Fibroblast of skin of right quadriceps (primary cell): ENCODE measurements around the gene CCT6B.
"Not testable (repeated sequence)": the region's sequence is repeated elsewhere in the genome, so short reads cannot be mapped to it uniquely, and the experiment has no call there.

ENCODE experiments used
- DNase-seq: peaks from one replicate; pipeline ENCODE4 v3.0.0-alpha.2; 2013

Gene CCT6B, protein sequence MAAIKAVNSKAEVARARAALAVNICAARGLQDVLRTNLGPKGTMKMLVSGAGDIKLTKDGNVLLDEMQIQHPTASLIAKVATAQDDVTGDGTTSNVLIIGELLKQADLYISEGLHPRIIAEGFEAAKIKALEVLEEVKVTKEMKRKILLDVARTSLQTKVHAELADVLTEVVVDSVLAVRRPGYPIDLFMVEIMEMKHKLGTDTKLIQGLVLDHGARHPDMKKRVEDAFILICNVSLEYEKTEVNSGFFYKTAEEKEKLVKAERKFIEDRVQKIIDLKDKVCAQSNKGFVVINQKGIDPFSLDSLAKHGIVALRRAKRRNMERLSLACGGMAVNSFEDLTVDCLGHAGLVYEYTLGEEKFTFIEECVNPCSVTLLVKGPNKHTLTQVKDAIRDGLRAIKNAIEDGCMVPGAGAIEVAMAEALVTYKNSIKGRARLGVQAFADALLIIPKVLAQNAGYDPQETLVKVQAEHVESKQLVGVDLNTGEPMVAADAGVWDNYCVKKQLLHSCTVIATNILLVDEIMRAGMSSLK

DNA sequence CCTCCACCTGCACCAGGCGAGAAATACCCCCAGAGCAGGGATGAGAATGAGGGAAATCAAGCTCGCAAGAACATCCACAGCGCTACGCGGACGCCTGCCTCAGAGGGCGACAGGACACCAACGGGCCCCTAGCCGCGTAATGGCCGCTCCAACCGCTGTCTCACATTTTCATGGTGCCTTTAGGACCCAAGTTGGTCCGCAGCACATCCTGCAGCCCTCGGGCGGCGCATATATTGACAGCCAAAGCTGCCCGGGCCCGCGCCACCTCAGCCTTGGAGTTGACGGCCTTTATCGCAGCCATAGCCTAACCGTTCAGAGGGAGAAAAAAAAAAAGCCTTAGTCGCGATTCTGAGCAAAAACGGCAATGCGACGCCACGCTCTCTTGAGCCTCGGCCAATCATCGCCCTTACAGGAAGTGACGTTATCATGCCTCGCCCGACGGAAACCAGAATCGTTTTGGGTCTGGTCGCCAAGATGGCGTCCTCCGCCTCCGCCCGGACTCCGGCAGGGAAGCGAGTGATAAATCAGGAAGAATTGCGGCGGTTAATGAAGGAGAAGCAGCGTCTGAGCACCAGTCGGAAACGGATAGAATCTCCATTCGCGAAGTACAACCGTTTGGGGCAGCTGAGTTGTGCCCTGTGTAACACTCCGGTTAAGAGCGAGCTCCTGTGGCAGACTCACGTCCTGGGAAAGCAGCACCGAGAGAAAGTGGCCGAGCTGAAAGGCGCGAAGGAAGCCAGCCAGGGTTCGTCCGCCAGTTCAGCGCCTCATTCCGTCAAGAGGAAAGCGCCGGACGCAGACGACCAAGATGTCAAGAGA lies at the start of gene CCT6B, which contains the start of gene ZNF830:
Gene CCT6B, minus strand, starts transcription at position 368 of the 819 bp plus-strand sequence. Its CDS starts 67 bp downstream, at position 301.
Gene ZNF830, plus strand, starts transcription at position 448 of the 819 bp plus-strand sequence. Its CDS starts 27 bp downstream, at position 475.
- peak; percentile 94 for DNase-seq

GRCh38 chr17:35010093-35010492 lies 48.8 kb upstream of the CCT6B start:
- DNase-seq, result no peak

DNA sequence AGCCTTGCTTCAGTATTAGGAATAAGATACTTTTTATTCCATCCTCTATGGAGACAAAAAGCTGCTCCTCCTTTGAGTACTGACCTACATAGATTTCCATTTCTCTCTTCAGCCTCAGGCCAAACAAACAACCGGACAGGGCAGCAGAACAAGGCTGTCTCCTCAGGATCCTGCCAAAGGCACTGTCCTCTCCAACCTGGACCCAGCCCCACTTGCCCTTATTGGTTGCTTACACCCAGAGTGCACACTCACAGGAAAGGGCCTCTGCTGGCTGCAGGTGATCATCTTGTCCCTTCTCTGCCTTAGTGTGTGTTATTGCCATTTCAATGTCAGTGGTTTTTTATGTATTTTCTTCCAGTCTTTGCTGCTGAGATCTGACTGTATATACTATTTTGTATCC lies 45.7 kb upstream of the CCT6B start:
- no peak for DNase-seq

DNA sequence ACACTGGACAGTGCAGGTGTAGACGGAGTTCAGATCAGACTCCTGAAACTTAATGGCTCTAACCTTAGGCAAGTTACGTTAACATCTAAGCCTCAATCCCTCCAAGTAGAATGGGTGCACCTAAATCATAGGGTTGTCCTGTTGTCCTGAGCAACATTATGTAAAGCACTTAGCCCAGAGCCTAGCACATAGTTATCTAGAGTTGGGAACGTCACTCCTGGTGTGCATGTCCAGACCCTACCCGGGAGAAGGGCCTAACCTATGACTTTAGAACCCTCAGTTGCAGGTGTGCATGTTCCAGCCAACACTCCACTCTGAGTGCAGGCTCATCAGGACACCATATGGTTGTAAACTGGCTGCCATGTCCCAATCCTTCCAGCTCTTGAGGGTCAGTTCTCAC lies 45.1 kb upstream of the CCT6B start:
- no peak for DNase-seq

GRCh38 chr17:35003778-35004177 lies 42.5 kb upstream of the CCT6B start:
- DNase-seq, result no peak

DNA sequence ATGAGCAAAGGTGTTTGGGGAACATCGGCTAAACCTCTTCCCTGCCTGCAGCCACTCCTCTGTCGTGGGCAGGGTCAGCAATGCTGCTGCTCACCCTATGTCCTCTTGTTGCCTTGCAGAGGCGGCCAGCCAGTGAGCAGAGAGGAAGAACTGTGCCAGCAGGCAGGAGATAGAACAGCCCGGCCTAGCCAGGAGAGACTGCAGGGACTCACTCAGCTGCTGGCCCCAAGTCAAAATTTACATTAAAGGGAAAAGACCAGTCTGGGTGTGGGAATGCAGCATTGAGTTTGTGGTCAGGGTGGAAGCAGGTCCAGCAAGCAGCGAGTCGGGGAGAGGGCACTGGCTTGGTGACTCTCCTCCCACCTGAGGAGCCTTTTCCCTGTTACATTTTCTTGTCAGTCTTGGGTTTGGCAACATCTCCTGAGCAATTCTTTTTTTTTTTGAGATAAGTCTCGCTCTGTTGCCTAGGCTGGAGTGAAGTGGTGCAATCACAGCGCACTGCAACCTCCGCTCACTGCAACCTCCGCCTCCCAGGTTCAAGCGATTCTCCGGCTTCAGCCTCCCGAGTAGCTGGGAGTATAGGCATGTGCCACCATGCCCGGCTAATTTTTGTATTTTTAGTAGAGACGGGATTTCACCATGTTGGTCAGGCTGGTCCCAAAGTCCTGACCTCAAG lies 41.8 kb upstream of the CCT6B start:
- DNase-seq, result no peak

DNA sequence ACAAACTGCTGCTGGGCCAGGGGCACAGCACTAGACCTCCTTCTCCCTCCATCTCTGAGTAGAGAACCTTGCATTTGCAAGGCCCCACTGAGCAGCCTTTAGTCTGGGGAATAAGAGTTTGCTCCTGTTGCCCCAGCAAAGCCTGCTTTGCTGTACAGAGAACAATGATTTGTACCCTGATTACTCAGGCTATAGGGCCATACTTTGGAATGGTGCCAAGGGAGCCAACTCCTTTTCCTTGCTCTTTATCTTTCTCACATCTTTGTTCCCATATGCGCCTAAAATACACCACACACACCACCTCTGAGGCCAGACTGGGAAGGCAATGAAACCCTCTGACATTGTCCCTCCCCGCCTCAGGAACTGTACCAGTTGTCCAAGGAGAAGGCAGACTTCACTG lies 40.3 kb upstream of the CCT6B start:
- no peak for DNase-seq

DNA sequence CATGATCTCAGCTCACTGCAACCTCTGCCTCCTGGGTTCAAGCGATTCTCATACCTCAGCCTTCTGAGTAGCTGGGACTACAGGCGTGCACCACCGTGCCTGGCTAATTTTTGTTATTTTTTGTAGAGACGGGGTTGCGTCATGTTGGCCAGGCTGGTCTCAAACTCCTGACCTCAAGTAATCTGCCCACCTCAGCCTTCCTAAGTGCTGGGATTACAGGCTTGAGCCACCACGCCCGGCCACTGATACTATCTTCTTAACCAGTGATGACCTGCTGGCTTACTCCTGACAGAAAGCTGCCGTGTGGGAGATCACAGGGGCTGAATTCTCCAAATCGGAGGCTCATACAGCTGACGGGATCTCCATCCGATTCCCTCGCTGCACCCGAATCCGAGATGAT lies 39.7 kb upstream of the CCT6B start:
- not testable (repeated sequence) for DNase-seq

GRCh38 chr17:34999456-34999855 lies 38.2 kb upstream of the CCT6B start:
- DNase-seq, result no peak

GRCh38 chr17:34998205-34998604 lies 36.9 kb upstream of the CCT6B start:
- DNase-seq, result peak; percentile 59

GRCh38 chr17:34997355-34997862 lies 36.1 kb upstream of the CCT6B start:
- DNase-seq, result peak; percentile 85

- DNase-seq, result no peak
Observed at GRCh38 chr17:34996422-34997285, 35.4 kb upstream of the CCT6B start.

- no peak for DNase-seq
Observed at GRCh38 chr17:34993031-34993430, 31.8 kb upstream of the CCT6B start.

GRCh38 chr17:34991606-34992005 lies 30.3 kb upstream of the CCT6B start:
- DNase-seq, result no peak

GRCh38 chr17:34990921-34991365 lies 29.7 kb upstream of the CCT6B start:
- no peak for DNase-seq

DNA sequence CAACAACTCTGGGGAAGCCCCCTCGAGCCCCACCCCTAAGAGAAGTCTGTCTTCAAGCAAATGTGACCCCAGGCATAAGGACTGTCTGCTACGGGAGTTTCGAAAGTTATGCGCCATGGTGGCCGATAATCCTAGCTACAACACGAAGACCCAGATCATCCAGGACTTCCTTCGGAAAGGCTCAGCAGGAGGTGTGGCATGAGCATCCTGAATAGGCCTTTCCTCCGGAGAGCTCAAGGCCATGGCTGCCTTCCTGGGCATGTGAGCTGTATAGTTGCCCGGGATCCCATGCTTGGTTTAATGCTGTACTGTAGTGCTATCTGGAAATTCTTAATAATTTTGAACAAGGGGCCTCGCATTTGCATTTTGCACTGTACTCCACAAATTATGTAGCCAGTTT lies 28.2 kb upstream of the CCT6B start:
- no peak for DNase-seq

- DNase-seq, result no peak
Observed at GRCh38 chr17:34988644-34989043, 27.4 kb upstream of the CCT6B start.

DNA sequence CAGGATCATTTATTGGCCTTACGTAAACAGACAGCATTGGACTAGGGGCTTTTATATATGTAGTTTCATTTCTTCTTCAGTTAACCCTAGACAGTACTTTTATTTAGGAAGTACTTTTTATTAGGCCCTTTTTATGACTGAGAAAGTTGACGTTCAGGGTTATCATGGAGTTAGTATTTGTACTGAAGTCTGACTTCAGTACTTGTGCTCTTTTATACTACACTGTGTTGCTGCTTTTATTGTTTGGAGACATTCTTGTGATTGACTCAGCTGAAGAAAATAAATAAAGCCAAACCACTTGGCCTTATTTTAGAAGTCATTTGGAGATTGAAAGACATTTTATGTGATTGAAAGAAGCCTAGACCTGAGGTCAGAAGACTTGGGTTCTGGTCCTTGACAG lies 26.0 kb upstream of the CCT6B start:
- DNase-seq, result no peak

- DNase-seq, result peak; percentile 58
Observed at GRCh38 chr17:34981538-34982241, 20.4 kb upstream of the CCT6B start.

DNA sequence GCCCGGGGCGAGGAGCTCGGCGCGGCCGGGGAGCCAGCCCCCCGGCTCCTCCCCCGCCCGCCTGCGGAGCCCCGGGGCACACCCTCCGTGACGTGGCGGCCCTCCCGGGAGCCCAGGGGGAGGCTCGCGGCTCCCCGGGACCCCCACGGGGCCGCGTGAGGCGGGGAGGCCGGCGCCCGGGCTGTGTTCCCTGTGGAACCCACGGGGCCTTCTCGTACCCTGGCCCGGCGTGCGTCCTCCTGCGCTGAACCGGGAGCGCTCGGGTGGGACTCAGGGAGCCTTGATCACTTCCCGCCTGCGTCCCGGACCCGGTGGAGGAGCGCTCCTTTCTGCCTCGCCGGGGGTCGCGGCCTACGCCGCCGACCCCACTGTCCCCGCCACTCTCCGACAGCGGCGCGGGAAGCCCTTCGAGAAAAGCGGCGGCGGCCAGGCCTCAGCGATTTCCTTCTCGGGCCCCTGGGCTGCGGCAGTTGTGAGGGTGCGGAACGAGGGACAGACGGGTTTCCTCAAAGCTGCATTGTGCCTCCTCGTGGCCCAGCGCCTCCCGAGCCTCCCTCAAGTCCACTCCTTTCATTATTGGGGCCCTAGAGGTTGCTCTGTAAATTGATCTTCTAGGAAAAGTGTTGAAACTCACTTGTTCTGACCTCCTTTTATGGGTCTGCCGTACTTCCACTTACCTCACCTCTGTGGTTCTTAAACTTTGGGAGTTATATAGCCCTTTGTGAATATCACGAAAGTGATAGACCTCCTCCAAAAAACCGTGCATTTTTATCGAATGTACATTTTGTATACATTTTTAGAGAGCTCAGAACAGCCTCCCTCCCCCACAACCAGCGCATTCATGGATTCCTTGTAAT lies 19.6 kb upstream of the CCT6B start:
- peak; percentile 85 for DNase-seq
